Neural progenitor cell (in vitro differentiated cells): ENCODE data around the gene OR4D1. TPM values are rescaled to one million over a fixed set of nuclear protein-coding genes. Genes with fewer than 3 reads are reported as not detected.

Source experiments
- DNase-seq: peaks from one replicate; pipeline ENCODE4 v3.0.0-alpha.2; 2016; ENCODE audit warnings: low spot score
- H2AFZ ChIP-seq: fragments of 200-600 bp; sonication (generic); replicated peaks from 2 replicates; pipeline ENCODE4 v1.6.1; 2016; ENCODE audit warnings: antibody characterized with exemption
- H3F3A ChIP-seq: fragments of 200-600 bp; sonication (generic); 2 replicates; pipeline ENCODE4 v1.6.1; 2016; ENCODE audit warnings: antibody characterized with exemption, low read depth
- H3K27ac ChIP-seq: fragments of 200-600 bp; sonication (generic); 2 replicates; pipeline ENCODE4 v1.5.1; 2016; ENCODE audit warnings: mild to moderate bottlenecking
- H3K27me3 ChIP-seq: fragments of 200-600 bp; sonication (generic); 2 replicates; pipeline ENCODE4 v1.6.1; 2016; ENCODE audit warnings: mild to moderate bottlenecking, moderate library complexity
- H3K36me3 ChIP-seq: fragments of 200-600 bp; sonication (generic); 2 replicates; pipeline ENCODE4 v1.5.1; 2016
- H3K4me1 ChIP-seq: fragments of 200-600 bp; sonication (generic); 2 replicates; pipeline ENCODE4 v1.6.1; 2016; ENCODE audit warnings: mixed run types
- H3K4me2 ChIP-seq: fragments of 200-600 bp; sonication (generic); 2 replicates; pipeline ENCODE4 v1.6.1; 2016
- H3K4me3 ChIP-seq: fragments of 200-600 bp; sonication (generic); 2 replicates; pipeline ENCODE4 v1.5.1; 2016
- H3K79me2 ChIP-seq: fragments of 200-600 bp; sonication (generic); 2 replicates; pipeline ENCODE4 v1.6.1; 2016; ENCODE audit warnings: low read depth
- H3K9ac ChIP-seq: fragments of 200-600 bp; sonication (generic); 2 replicates; pipeline ENCODE4 v1.6.1; 2016
- H3K9me3 ChIP-seq: fragments of 200-600 bp; sonication (generic); 2 replicates; pipeline ENCODE4 v1.5.1; 2016; ENCODE audit warnings: low read depth
- H4K20me1 ChIP-seq: fragments of 200-600 bp; sonication (generic); 2 replicates; pipeline ENCODE4 v1.6.1; 2016; ENCODE audit warnings: low read depth
- H3K27ac Mint-ChIP-seq: 3 replicates; pipeline ENCODE4 v1.8.0; 2021; ENCODE audit warnings: mixed read lengths
- H3K27me3 Mint-ChIP-seq: 2 replicates; pipeline ENCODE4 v1.8.0; 2022; ENCODE audit warnings: low read depth, mild to moderate bottlenecking, inconsistent platforms, moderate library complexity, mixed read lengths; ENCODE audit not compliant: insufficient read depth
- H3K36me3 Mint-ChIP-seq: 3 replicates; pipeline ENCODE4 v1.8.0; 2021; ENCODE audit warnings: mixed read lengths
- H3K4me1 Mint-ChIP-seq: 3 replicates; pipeline ENCODE4 v1.8.0; 2021; ENCODE audit warnings: mixed read lengths
- H3K4me3 Mint-ChIP-seq: 3 replicates; pipeline ENCODE4 v1.8.0; 2021; ENCODE audit warnings: mild to moderate bottlenecking, moderate library complexity, mixed read lengths
- H3K9me3 Mint-ChIP-seq: 3 replicates; pipeline ENCODE4 v1.8.0; 2020; ENCODE audit warnings: mixed read lengths
- EZH2 ChIP-seq: fragments of 200-600 bp; sonication (generic); IDR thresholded peaks from 2 replicates; pipeline ENCODE4 v1.6.1; 2017; ENCODE audit warnings: antibody characterized with exemption, mild to moderate bottlenecking, moderate library complexity
- EZH2phosphoT487 ChIP-seq: fragments of 200-600 bp; sonication (generic); IDR thresholded peaks from 2 replicates; pipeline ENCODE4 v1.6.1; 2017; ENCODE audit warnings: antibody characterized with exemption
- total RNA-seq: library from RNA; depleted of rRNA; stranded (reverse); fragments of >200 nt; gene quantifications from 2 replicates; pipeline ENCODE4 v1.2.3, GENCODE V29; 2015; ENCODE audit warnings: low replicate concordance
- TF ChIP-seq, protein P1 (sequence below): fragments of 200-600 bp; sonication (generic); IDR thresholded peaks from 2 replicates; pipeline ENCODE4 v1.5.1; 2017; ENCODE audit warnings: antibody characterized with exemption, mild to moderate bottlenecking

The OR4D1 gene
- total RNA-seq, 1 donor from 2014 or later = 0.13 TPM

DNA sequence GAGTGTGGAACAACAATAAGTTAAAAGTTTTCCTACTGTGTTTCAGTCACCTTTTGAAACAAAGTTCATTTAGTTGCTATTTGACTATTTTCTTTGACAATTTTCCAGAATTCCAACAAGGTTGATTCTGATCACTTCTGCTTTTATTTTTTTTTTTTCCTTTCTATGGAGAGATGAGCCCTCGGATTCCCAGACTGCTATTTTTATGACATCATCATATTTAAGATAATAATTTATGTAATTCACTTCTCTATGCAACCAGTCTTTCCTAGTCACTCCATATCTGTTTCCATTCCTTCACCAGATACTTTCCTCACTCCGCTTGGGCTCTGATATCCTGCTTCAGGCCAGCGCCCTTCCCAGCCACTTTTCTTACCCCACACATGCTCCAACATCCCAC, 26.7 kb downstream of the OR4D1 start:
- H3K4me3 Mint-ChIP-seq = no peak overlapping the region
- Histone ChIP-seq H3F3A (no peaks in the 10 kb centered on the region), H3K27me3 (peaks cover 36% of the 10 kb centered on the region), H3K9me3 (no peaks in the 10 kb centered on the region), H3K4me3 (no peak overlapping the region), H3K36me3 (no peaks in the 10 kb centered on the region), H3K9ac (no peak overlapping the region), H3K79me2 (no peaks in the 10 kb centered on the region), H3K4me2 (no peak overlapping the region), H3K27ac (no peak overlapping the region), H4K20me1 (peaks cover 12% of the 10 kb centered on the region), H3K4me1 (no peaks in the 10 kb centered on the region), H2AFZ (no peak overlapping the region)
- TF ChIP-seq, protein P1, sequence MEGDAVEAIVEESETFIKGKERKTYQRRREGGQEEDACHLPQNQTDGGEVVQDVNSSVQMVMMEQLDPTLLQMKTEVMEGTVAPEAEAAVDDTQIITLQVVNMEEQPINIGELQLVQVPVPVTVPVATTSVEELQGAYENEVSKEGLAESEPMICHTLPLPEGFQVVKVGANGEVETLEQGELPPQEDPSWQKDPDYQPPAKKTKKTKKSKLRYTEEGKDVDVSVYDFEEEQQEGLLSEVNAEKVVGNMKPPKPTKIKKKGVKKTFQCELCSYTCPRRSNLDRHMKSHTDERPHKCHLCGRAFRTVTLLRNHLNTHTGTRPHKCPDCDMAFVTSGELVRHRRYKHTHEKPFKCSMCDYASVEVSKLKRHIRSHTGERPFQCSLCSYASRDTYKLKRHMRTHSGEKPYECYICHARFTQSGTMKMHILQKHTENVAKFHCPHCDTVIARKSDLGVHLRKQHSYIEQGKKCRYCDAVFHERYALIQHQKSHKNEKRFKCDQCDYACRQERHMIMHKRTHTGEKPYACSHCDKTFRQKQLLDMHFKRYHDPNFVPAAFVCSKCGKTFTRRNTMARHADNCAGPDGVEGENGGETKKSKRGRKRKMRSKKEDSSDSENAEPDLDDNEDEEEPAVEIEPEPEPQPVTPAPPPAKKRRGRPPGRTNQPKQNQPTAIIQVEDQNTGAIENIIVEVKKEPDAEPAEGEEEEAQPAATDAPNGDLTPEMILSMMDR = no peak
- no peak for TF ChIP-seq EZH2phosphoT487
- TF ChIP-seq EZH2 = no peak
- no peak overlapping the region for H3K27ac Mint-ChIP-seq
- no peaks in the 10 kb centered on the region for H3K9me3 Mint-ChIP-seq
- no peak for DNase-seq
- no peaks in the 10 kb centered on the region for H3K36me3 Mint-ChIP-seq
- H3K4me1 Mint-ChIP-seq = no peaks in the 10 kb centered on the region
- peaks cover 9% of the 10 kb centered on the region for H3K27me3 Mint-ChIP-seq

DNA sequence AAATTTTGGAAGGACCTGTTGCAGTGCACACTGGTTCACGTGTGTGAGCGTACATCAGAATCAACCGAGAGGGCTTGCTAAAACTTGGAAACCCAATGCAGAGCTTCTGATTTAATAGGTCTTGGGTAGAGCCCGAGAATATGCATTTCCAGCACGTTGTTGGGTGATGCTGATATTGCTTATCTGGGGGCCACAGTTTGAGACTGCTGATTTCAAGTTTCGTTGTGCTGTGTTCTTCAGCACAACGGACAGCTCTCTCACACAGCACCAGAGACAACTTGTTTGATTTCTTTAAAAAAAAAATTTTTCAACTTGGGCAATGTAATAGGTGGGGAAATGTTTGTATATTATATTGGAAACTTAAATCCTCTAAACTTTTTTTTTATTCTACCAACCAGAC, 28.0 kb downstream of the OR4D1 start:
- DNase-seq = peak; percentile 34

DNA sequence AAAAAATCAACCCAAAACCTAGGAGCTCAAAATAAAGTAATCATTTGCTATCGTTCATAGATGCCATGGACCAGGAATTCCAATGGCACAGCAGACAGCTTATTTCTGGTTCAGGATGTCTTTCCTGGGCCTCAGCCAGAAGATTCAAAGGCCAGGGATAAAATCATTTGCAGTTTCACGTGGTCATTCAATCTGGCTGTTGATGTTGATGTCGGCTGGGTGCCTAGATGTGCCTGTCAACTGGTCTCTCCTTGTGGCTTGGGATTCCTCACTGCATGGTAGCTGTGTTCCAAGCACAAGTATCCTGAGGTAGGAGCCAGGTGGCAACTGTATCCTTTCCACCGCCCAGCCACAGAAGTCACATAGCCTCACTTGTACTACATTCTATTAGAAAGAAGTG, 33.6 kb downstream of the OR4D1 start:
- Histone ChIP-seq H3K4me2 (no peak overlapping the region), H3K36me3 (no peaks in the 10 kb centered on the region), H3K4me3 (no peak overlapping the region), H3F3A (no peaks in the 10 kb centered on the region), H3K4me1 (no peaks in the 10 kb centered on the region), H3K27me3 (no peaks in the 10 kb centered on the region), H3K9me3 (no peaks in the 10 kb centered on the region), H2AFZ (no peak overlapping the region), H3K9ac (no peak overlapping the region), H3K79me2 (no peaks in the 10 kb centered on the region), H4K20me1 (peaks cover 3% of the 10 kb centered on the region), H3K27ac (no peak overlapping the region)
- H3K4me3 Mint-ChIP-seq = no peak overlapping the region
- H3K36me3 Mint-ChIP-seq = no peaks in the 10 kb centered on the region
- H3K27me3 Mint-ChIP-seq = peaks cover 4% of the 10 kb centered on the region
- DNase-seq = no peak
- H3K27ac Mint-ChIP-seq = no peak overlapping the region
- TF ChIP-seq EZH2phosphoT487 = no peak
- TF ChIP-seq EZH2 = no peak
- TF ChIP-seq, protein P1 = no peak
- H3K4me1 Mint-ChIP-seq = peaks cover 7% of the 10 kb centered on the region
- H3K9me3 Mint-ChIP-seq = no peaks in the 10 kb centered on the region

More for the DNA sequence above, 28.0 kb downstream of the OR4D1 start:
- no peak overlapping the region for H3K4me3 Mint-ChIP-seq
- TF ChIP-seq EZH2phosphoT487 (no peak), EZH2 (no peak)
- TF ChIP-seq, protein P1 = no peak
- H3K27ac Mint-ChIP-seq = no peak overlapping the region
- Histone ChIP-seq H3F3A (no peaks in the 10 kb centered on the region), H3K27me3 (peaks cover 24% of the 10 kb centered on the region), H3K4me3 (no peak overlapping the region), H3K79me2 (no peaks in the 10 kb centered on the region), H3K4me2 (no peak overlapping the region), H3K27ac (no peak overlapping the region), H3K4me1 (no peaks in the 10 kb centered on the region), H4K20me1 (peaks cover 12% of the 10 kb centered on the region), H3K36me3 (no peaks in the 10 kb centered on the region), H3K9me3 (no peaks in the 10 kb centered on the region), H3K9ac (no peak overlapping the region), H2AFZ (no peak overlapping the region)
- no peaks in the 10 kb centered on the region for H3K36me3 Mint-ChIP-seq
- H3K4me1 Mint-ChIP-seq = no peaks in the 10 kb centered on the region
- no peaks in the 10 kb centered on the region for H3K9me3 Mint-ChIP-seq
- peaks cover 11% of the 10 kb centered on the region for H3K27me3 Mint-ChIP-seq

DNA sequence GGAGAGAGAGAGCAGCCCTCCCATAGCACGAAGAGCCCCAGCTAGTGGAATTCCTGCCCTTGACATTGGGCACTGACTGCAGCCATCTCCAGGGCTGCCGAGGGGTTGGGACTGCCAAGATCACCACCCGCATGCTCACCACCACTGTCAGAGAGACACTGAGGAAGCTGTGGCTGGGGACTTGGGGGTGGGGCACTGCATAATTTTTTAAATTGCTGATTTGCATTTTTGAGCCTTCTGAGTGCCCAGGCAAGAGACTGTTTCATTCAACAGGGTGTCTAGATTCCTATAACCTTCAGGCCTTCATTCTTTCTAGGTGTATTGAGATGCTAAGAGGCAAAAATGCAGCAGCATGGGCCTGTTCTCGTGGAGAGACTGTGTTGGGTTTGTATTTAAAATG, 35.3 kb downstream of the OR4D1 start:
- Mint-ChIP-seq H3K27me3 (peaks cover 8% of the 10 kb centered on the region), H3K9me3 (no peaks in the 10 kb centered on the region), H3K4me1 (peaks cover 7% of the 10 kb centered on the region), H3K4me3 (no peak overlapping the region), H3K36me3 (no peaks in the 10 kb centered on the region), H3K27ac (no peak overlapping the region)
- H4K20me1 ChIP-seq = no peaks in the 10 kb centered on the region
- H3K27ac ChIP-seq = no peak overlapping the region
- no peak overlapping the region for H3K4me2 ChIP-seq
- H2AFZ ChIP-seq = no peak overlapping the region
- TF ChIP-seq, protein P1 = no peak
- TF ChIP-seq EZH2phosphoT487 (no peak), EZH2 (no peak)
- no peak overlapping the region for H3K4me3 ChIP-seq
- no peaks in the 10 kb centered on the region for H3K9me3 ChIP-seq
- no peak overlapping the region for H3K9ac ChIP-seq
- H3K4me1 ChIP-seq = no peaks in the 10 kb centered on the region
- DNase-seq = no peak
- no peaks in the 10 kb centered on the region for H3F3A ChIP-seq
- no peaks in the 10 kb centered on the region for H3K36me3 ChIP-seq
- peaks cover 5% of the 10 kb centered on the region for H3K27me3 ChIP-seq
- no peaks in the 10 kb centered on the region for H3K79me2 ChIP-seq
